Measurements from ENCODE around the gene TRIM2.

The TRIM2 gene

GRCh38 chr4:153333874-153334273 is 129.6 kb downstream of the TRIM2 start:
- no peak for DNase-seq (ENCODE audit: insufficient read length, low spot score)
- FAIRE-seq: no peak
- TF ChIP-seq POU2F2 (IDR thresholded peaks at IDR 0.05; ENCODE audit: low read depth, low read length): no peak
- TF ChIP-seq TAF1 (IDR thresholded peaks at IDR 0.05; ENCODE audit: low read depth, low read length): no peak
- TF ChIP-seq POLR2AphosphoS5 (IDR thresholded peaks at IDR 0.05; ENCODE audit: low read depth, low read length): no peak
- no peak for TF ChIP-seq POLR2A (IDR thresholded peaks at IDR 0.05; ENCODE audit: low read depth, low read length)
- TF ChIP-seq PAX5 (IDR thresholded peaks at IDR 0.05; ENCODE audit: insufficient read depth, low read length, severe bottlenecking): no peak
- no peak for TF ChIP-seq SPI1 (IDR thresholded peaks at IDR 0.05; ENCODE audit: low read depth, low read length)

- TF ChIP-seq POU2F2 (IDR thresholded peaks at IDR 0.05; ENCODE audit: low read depth, low read length) (no peak), POLR2AphosphoS5 (IDR thresholded peaks at IDR 0.05; ENCODE audit: low read depth, low read length) (no peak), SPI1 (IDR thresholded peaks at IDR 0.05; ENCODE audit: low read depth, low read length) (no peak), PAX5 (IDR thresholded peaks at IDR 0.05; ENCODE audit: insufficient read depth, low read length, severe bottlenecking) (no peak), POLR2A (IDR thresholded peaks at IDR 0.05; ENCODE audit: low read depth, low read length) (no peak), TAF1 (IDR thresholded peaks at IDR 0.05; ENCODE audit: low read depth, low read length) (no peak)
- no peak for DNase-seq (ENCODE audit: insufficient read length, low spot score)
- peak; percentile 40 for FAIRE-seq
Measured at GRCh38 chr4:153335665-153336064, 131.4 kb downstream of the TRIM2 start.

- DNase-seq (ENCODE audit: insufficient read length, low spot score) (no peak), FAIRE-seq (no peak)
- TF ChIP-seq POLR2AphosphoS5 (IDR thresholded peaks at IDR 0.05; ENCODE audit: low read depth, low read length): no peak
- TF ChIP-seq POLR2A (IDR thresholded peaks at IDR 0.05; ENCODE audit: low read depth, low read length): no peak
- no peak for TF ChIP-seq SPI1 (IDR thresholded peaks at IDR 0.05; ENCODE audit: low read depth, low read length)
- TF ChIP-seq PAX5 (IDR thresholded peaks at IDR 0.05; ENCODE audit: insufficient read depth, low read length, severe bottlenecking): no peak
- no peak for TF ChIP-seq TAF1 (IDR thresholded peaks at IDR 0.05; ENCODE audit: low read depth, low read length)
- TF ChIP-seq POU2F2 (IDR thresholded peaks at IDR 0.05; ENCODE audit: low read depth, low read length): no peak
Measured at GRCh38 chr4:153337686-153338085, 133.4 kb downstream of the TRIM2 start.

- DNase-seq (ENCODE audit: insufficient read length, low spot score) (no peak), FAIRE-seq (peak; percentile 78)
Measured at GRCh38 chr4:153341575-153342090, 137.4 kb downstream of the TRIM2 start.

GRCh38 chr4:153342751-153343552 is 138.7 kb downstream of the TRIM2 start:
- no peak for FAIRE-seq
- no peak for TF ChIP-seq POLR2AphosphoS5 (IDR thresholded peaks at IDR 0.05; ENCODE audit: low read depth, low read length)
- TF ChIP-seq SPI1 (IDR thresholded peaks at IDR 0.05; ENCODE audit: low read depth, low read length): no peak
- TF ChIP-seq PAX5 (IDR thresholded peaks at IDR 0.05; ENCODE audit: insufficient read depth, low read length, severe bottlenecking): no peak
- TF ChIP-seq POU2F2 (IDR thresholded peaks at IDR 0.05; ENCODE audit: low read depth, low read length): no peak
- no peak for TF ChIP-seq TAF1 (IDR thresholded peaks at IDR 0.05; ENCODE audit: low read depth, low read length)
- no peak for TF ChIP-seq POLR2A (IDR thresholded peaks at IDR 0.05; ENCODE audit: low read depth, low read length)

More at GRCh38 chr4:153341575-153342090, 137.4 kb downstream of the TRIM2 start:
- TF ChIP-seq SPI1 (IDR thresholded peaks at IDR 0.05; ENCODE audit: low read depth, low read length): peak; percentile 86
- no peak for TF ChIP-seq POLR2AphosphoS5 (IDR thresholded peaks at IDR 0.05; ENCODE audit: low read depth, low read length)

GRCh38 chr4:153344131-153345011 is 140.1 kb downstream of the TRIM2 start, which contains the start of gene MND1:
Gene MND1 (plus strand): TSS chr4:153344688. CDS start chr4:153344738, 50 bp downstream.
- peak; percentile 78 for DNase-seq (ENCODE audit: insufficient read length, low spot score)
- FAIRE-seq: peak; percentile 88
- TF ChIP-seq POLR2A (IDR thresholded peaks at IDR 0.05; ENCODE audit: low read depth, low read length) (0 out of 2 replicates have a peak, but pooled peaks have one; percentile 54), TAF1 (IDR thresholded peaks at IDR 0.05; ENCODE audit: low read depth, low read length) (no peak), POLR2AphosphoS5 (IDR thresholded peaks at IDR 0.05; ENCODE audit: low read depth, low read length) (no peak), POU2F2 (IDR thresholded peaks at IDR 0.05; ENCODE audit: low read depth, low read length) (peak; percentile 8; the same call in 1 of the 2 replicates), PAX5 (IDR thresholded peaks at IDR 0.05; ENCODE audit: insufficient read depth, low read length, severe bottlenecking) (peak; percentile 3), SPI1 (IDR thresholded peaks at IDR 0.05; ENCODE audit: low read depth, low read length) (no peak)

More at GRCh38 chr4:153342751-153343552, 138.7 kb downstream of the TRIM2 start:
- no peak for DNase-seq (ENCODE audit: insufficient read length, low spot score)

GRCh38 chr4:153345012-153345981 is 141.1 kb downstream of the TRIM2 start:
- FAIRE-seq: peak; percentile 13
- TF ChIP-seq POLR2A (IDR thresholded peaks at IDR 0.05; ENCODE audit: low read depth, low read length): no peak
- no peak for TF ChIP-seq PAX5 (IDR thresholded peaks at IDR 0.05; ENCODE audit: insufficient read depth, low read length, severe bottlenecking)
- TF ChIP-seq TAF1 (IDR thresholded peaks at IDR 0.05; ENCODE audit: low read depth, low read length): no peak
- no peak for DNase-seq (ENCODE audit: insufficient read length, low spot score)

GRCh38 chr4:153346031-153346430 is 141.8 kb downstream of the TRIM2 start:
- TF ChIP-seq POLR2A (IDR thresholded peaks at IDR 0.05; ENCODE audit: low read depth, low read length): no peak
- peak; percentile 31; the same call in 1 of the 2 replicates for TF ChIP-seq SPI1 (IDR thresholded peaks at IDR 0.05; ENCODE audit: low read depth, low read length)
- DNase-seq (ENCODE audit: insufficient read length, low spot score) (no peak), FAIRE-seq (no peak)

Measured in GM12891 (cell line).